ENCODE results near the gene RBM4. TPM values are rescaled to one million over a fixed set of nuclear protein-coding genes. Genes with fewer than 3 reads are reported as not detected.

Gene RBM4
- total and polyA plus RNA-seq, 8 donors: 44.3 to 136 (median 94.4) TPM

DNA sequence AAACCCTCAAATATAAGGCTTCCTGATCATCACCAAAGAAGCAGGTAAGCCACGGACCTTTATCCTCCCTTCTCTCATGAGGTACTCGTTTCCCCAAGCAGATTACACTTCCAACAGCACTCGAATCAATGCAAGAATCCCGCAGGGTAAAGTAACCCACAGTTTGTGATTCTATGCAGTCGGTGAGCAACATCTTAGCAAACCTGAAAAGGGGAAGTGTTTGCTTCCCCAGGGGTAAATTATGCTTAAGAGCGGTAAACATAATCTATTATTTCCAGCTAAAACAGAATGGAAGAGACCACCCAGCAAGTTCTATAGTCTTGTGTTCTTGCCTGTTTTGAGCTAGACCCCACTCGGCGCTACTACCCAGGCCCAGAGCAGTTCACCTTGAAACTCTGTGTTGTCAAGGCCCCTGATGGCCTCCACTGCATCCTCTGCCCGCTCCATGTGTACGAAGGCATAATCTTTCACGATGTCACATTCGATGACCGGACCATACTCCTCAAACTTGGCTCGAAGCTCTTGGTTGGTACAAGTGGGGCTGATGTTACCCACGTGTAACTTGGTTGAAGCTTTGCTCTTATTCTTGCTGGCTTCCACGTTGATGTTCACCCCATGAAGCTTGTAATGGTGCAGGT is 37.9 kb downstream of the RBM4 start:
- 60 to 66% (median 62%) methylated on average over 16 of the region's 16 CpGs for WGBS, 5 donors
- Histone ChIP-seq H3K9me3 (no peaks in the 10 kb centered on the region), H3K27ac (no peak overlapping the region), H3K4me1 (peaks cover 17 to 63% (median 43%) of the 10 kb centered on the region in 4 donors), H3K27me3 (no peaks in the 10 kb centered on the region), H3K36me3 (no peaks in the 10 kb centered on the region), H3K4me3 (peak overlapping the region; percentile 63 to 76 (median 70))
- intact Hi-C loops (cut with DNase I; ENCODE audit: low total_unique reads): no loop called here
- TF ChIP-seq POLR2AphosphoS5 (IDR thresholded peaks at IDR 0.05): no peak
- TF ChIP-seq, protein P1, sequence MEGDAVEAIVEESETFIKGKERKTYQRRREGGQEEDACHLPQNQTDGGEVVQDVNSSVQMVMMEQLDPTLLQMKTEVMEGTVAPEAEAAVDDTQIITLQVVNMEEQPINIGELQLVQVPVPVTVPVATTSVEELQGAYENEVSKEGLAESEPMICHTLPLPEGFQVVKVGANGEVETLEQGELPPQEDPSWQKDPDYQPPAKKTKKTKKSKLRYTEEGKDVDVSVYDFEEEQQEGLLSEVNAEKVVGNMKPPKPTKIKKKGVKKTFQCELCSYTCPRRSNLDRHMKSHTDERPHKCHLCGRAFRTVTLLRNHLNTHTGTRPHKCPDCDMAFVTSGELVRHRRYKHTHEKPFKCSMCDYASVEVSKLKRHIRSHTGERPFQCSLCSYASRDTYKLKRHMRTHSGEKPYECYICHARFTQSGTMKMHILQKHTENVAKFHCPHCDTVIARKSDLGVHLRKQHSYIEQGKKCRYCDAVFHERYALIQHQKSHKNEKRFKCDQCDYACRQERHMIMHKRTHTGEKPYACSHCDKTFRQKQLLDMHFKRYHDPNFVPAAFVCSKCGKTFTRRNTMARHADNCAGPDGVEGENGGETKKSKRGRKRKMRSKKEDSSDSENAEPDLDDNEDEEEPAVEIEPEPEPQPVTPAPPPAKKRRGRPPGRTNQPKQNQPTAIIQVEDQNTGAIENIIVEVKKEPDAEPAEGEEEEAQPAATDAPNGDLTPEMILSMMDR (IDR thresholded peaks at IDR 0.05): no peak
- TF ChIP-seq EP300 (IDR thresholded peaks at IDR 0.05): no peak
- TF ChIP-seq POLR2A (IDR thresholded peaks at IDR 0.05): no peak
- no peak for DNase-seq

DNA sequence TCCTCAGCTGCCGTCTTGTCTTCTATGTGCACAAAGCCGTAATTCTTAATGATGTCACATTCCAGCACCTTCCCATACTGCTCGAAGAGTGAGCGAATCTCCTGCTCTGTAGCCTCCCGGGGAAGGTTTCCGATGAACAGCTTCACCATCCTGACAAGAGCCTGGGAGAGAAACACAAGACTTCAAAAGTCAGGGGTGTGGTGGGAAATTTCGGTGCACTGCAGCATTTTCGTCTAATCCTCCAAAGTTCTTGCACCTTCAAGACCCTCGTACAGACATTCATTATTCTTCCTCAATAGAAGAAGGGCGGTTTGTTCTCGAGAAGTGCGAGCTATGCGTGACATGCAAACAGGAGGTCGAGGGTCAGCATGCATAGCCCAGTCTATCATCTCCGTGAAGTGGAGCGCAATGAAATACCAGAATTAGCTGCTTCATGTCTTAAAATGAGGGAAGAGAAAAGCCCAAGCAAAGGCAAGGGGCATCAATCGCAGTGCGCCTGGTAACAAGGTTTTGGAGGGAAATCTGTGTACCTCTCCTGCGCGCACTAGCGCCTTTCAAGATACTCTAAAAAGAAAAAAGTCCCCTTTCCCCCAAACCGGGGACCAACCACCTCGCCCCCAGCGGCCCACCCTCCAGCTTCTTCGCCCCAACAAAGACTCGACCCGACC is 38.6 kb downstream of the RBM4 start:
- Histone ChIP-seq H3K4me1 (peaks cover 17 to 57% (median 40%) of the 10 kb centered on the region in 4 donors), H3K27ac (peak overlapping the region; percentile 95 to 97 (median 96)), H3K9me3 (no peaks in the 10 kb centered on the region), H3K4me3 (peak overlapping the region; percentile 63 to 76 (median 70)), H3K27me3 (no peaks in the 10 kb centered on the region), H3K36me3 (no peaks in the 10 kb centered on the region)
- intact Hi-C loops (cut with DNase I; ENCODE audit: low total_unique reads): no loop called here
- TF ChIP-seq, protein P1 (IDR thresholded peaks at IDR 0.05): no peak
- TF ChIP-seq EP300 (IDR thresholded peaks at IDR 0.05): no peak
- DNase-seq: no peak
- 5 to 9% (median 6%) methylated on average over 25 to 27 of the region's 27 CpGs for WGBS, 5 donors

DNA sequence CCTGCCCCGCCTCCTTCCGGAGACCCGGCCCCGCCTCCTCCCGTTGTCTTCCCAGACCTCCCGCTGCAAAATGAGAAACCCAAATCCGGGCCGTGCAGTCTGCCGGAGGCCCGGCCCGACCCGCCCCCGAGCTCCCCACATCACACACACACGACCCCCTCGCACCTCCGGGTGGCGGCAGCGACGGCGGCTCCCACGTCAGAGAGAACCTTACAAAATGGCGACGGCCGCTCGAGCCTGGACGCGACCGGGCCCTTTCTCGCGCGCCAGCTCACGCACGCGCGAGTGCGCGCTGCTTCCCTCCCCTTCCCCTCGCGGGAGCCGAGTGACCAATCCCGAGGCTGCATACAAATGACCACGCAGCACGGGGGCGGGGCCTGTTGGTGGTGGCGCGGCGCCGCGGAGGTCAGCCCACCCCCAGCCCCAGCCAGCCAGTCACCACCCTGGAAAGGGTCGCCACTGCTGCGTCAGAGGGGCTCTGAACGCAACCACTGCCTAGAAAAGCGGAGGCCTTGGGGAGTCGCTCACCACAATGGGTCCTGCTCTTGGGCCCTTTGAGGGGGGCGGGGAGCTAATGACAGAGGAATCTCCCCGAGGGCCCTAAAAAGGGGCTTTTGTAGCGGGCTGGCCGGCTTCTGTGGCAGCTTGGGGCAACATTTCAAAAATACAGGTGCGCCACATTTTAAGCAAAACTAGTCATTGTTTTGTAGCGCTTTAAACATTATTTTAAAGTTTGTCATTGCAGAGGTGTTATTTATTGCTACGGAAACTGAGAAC is 39.3 kb downstream of the RBM4 start, which contains the start of gene RBM4B:
RBM4B (minus strand) TSS at position 289 of the 777 bp plus-strand sequence. CDS start 808 bp downstream, outside the sequence.
- H3K9me3 ChIP-seq: no peaks in the 10 kb centered on the region
- TF ChIP-seq POLR2A (IDR thresholded peaks at IDR 0.05) (peak in 2 of 4 donors; percentile 9 to 32), POLR2AphosphoS5 (IDR thresholded peaks at IDR 0.05) (peak in 2 of 3 donors; percentile 84 to 93), EP300 (IDR thresholded peaks at IDR 0.05) (no peak)
- TF ChIP-seq, protein P1 (IDR thresholded peaks at IDR 0.05): no peak
- intact Hi-C loops (cut with DNase I; ENCODE audit: low total_unique reads): loop anchor here (2.0 kb wide), 1 partner anchor 99 kb away; no protein-coding TSS in a partner anchor
- peaks cover 17 to 54% (median 38%) of the 10 kb centered on the region in 4 donors for H3K4me1 ChIP-seq
- H3K36me3 ChIP-seq: no peaks in the 10 kb centered on the region
- peak; percentile 98 to 99 for DNase-seq
- 0 to 1% (median 0%) methylated on average over 28 to 61 of the region's 61 CpGs for WGBS, 5 donors
- peak within 1 kb of the TSS; percentile 95 to 97 (median 96) for H3K27ac ChIP-seq
- peak within 1 kb of the TSS; percentile 63 to 76 (median 70) for H3K4me3 ChIP-seq
- H3K27me3 ChIP-seq: no peaks in the 10 kb centered on the region
